Activated T-helper 1 cell treated with anti-CD3 and anti-CD28 coated beads, Interleukin-12 subunit alpha, Interleukin-12 subunit beta, Interleukin-2, Interleukin-4 antibody, amounts not matched to agents 30 ng/mL and 10 ng/mL and 1 ng/mL, durations not matched to agents 14 hours and 24 hours and 36 hours (primary cell): ENCODE data around the gene GOSR2. TPM values are rescaled to one million over a fixed set of nuclear protein-coding genes. Genes with fewer than 3 reads are reported as not detected.

ENCODE experiments used
- DNase-seq: peaks from one replicate; pipeline ENCODE4 v3.0.0; 2021; ENCODE audit warnings: low spot score
- H3K27ac Mint-ChIP-seq: one replicate; pipeline ENCODE4 v1.8.0; 2021; ENCODE audit warnings: mild to moderate bottlenecking, mixed read lengths
- H3K27me3 Mint-ChIP-seq: one replicate; pipeline ENCODE4 v1.8.0; 2022; ENCODE audit warnings: mild to moderate bottlenecking, moderate library complexity, mixed read lengths; ENCODE audit not compliant: insufficient read depth
- H3K36me3 Mint-ChIP-seq: one replicate; pipeline ENCODE4 v1.8.0; 2021; ENCODE audit warnings: low read depth, mixed read lengths
- H3K4me1 Mint-ChIP-seq: one replicate; pipeline ENCODE4 v1.8.0; 2021; ENCODE audit warnings: low read depth, mixed read lengths
- H3K4me3 Mint-ChIP-seq: one replicate; pipeline ENCODE4 v1.8.0; 2021; ENCODE audit warnings: mild to moderate bottlenecking, moderate library complexity, mixed read lengths
- H3K9me3 Mint-ChIP-seq: one replicate; pipeline ENCODE4 v1.8.0; 2021; ENCODE audit warnings: mixed read lengths
- intact Hi-C: fragments of 100-400 bp; cut with micrococcal nuclease; formaldehyde crosslinking; loops from one replicate; pipeline ENCODE4 v1.15.1; 2024
- total RNA-seq: library from RNA; stranded (reverse); gene quantifications from 2 replicates; pipeline ENCODE4 v1.2.3, GENCODE V29; 2022

GOSR2 gene
- total RNA-seq, 1 donor from 2014 or later: 62.7 TPM

GRCh38 chr17:46964315-46965265, 41.6 kb downstream of the GOSR2 start:
- intact Hi-C loops: no loop called here
- no peaks in the 10 kb centered on the region for H3K27me3 Mint-ChIP-seq
- H3K9me3 Mint-ChIP-seq: no peaks in the 10 kb centered on the region
- no peak overlapping the region for H3K27ac Mint-ChIP-seq
- peaks cover 2% of the 10 kb centered on the region for H3K36me3 Mint-ChIP-seq
- DNase-seq: no peak
- peaks cover 5% of the 10 kb centered on the region for H3K4me1 Mint-ChIP-seq
- no peak overlapping the region for H3K4me3 Mint-ChIP-seq

DNA sequence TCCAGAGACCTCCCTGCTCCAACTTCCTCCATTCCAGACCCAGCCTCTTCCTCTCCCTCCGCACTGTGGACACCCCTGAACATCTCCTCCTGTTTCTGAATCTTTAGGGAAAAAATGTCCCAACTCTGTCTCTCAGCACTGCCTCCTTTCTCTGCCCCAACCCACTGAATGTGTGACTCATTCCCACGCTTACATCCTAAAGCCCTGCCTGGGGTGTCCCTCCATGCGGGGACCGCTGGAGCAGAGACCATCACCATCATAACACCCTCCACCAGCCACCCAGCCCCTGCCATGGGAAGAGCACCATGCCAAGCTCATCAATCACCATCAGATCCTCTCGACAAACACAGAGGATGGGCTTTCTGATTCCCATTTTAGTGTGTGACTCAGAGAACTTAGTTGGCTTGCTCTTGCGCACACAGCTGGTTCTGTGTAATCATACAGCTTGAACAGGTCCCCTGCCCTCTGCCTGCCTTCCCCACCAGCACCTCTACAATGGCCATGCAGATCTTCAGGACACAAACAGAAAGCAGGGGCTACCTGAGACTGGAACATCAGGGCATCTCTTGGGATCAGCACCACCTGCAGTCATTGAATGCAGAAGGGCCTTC, 45.4 kb downstream of the GOSR2 start:
- Mint-ChIP-seq H3K4me3 (no peak overlapping the region), H3K4me1 (no peaks in the 10 kb centered on the region)
- intact Hi-C loops: no loop called here

GRCh38 chr17:46968896-46969295, 45.9 kb downstream of the GOSR2 start:
- Mint-ChIP-seq H3K4me3 (no peak overlapping the region), H3K27ac (no peak overlapping the region), H3K27me3 (peaks cover 2% of the 10 kb centered on the region), H3K9me3 (no peaks in the 10 kb centered on the region), H3K36me3 (peaks cover 2% of the 10 kb centered on the region), H3K4me1 (no peaks in the 10 kb centered on the region)
- no peak for DNase-seq
- intact Hi-C loops: no loop called here

More for the DNA sequence above, 45.4 kb downstream of the GOSR2 start:
- H3K27ac Mint-ChIP-seq: no peak overlapping the region
- no peaks in the 10 kb centered on the region for H3K9me3 Mint-ChIP-seq
- DNase-seq: no peak
- H3K27me3 Mint-ChIP-seq: no peaks in the 10 kb centered on the region
- H3K36me3 Mint-ChIP-seq: peaks cover 2% of the 10 kb centered on the region

GRCh38 chr17:46971647-46972300, 48.8 kb downstream of the GOSR2 start:
- intact Hi-C loops: no loop called here
- Mint-ChIP-seq H3K9me3 (no peaks in the 10 kb centered on the region), H3K27ac (no peak overlapping the region), H3K36me3 (peaks cover 4% of the 10 kb centered on the region), H3K4me1 (no peaks in the 10 kb centered on the region), H3K27me3 (peaks cover 6% of the 10 kb centered on the region), H3K4me3 (no peak overlapping the region)
- DNase-seq: no peak

- Mint-ChIP-seq H3K27me3 (peaks cover 12% of the 10 kb centered on the region), H3K36me3 (peaks cover 2% of the 10 kb centered on the region), H3K9me3 (no peaks in the 10 kb centered on the region), H3K27ac (no peak overlapping the region), H3K4me1 (no peaks in the 10 kb centered on the region), H3K4me3 (no peak overlapping the region)
- intact Hi-C loops: no loop called here
- no peak for DNase-seq
Measured at GRCh38 chr17:46972346-46972745, 49.4 kb downstream of the GOSR2 start.

DNA sequence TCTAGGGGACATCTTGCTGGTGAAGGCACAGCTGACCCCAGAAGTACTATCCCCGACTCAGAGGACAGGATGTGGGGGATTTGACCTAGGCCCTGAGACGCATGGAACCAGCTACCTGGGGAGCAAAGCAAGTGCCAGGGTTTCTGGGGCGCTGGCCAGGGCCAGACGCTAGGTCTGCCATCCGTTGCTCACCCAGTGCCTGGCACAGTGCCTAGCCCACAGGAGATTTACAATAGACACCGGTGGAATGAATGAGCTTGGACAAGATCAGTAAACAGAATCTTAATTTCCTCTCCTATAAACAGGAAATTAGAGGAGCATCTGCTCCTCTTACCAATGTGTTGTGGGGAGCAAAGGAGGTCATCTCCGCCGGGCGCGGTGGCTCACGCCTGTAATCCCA, 51.1 kb downstream of the GOSR2 start:
- Mint-ChIP-seq H3K4me3 (no peak overlapping the region), H3K27ac (no peak overlapping the region), H3K4me1 (peaks cover 6% of the 10 kb centered on the region), H3K9me3 (no peaks in the 10 kb centered on the region), H3K36me3 (peaks cover 5% of the 10 kb centered on the region), H3K27me3 (peaks cover 23% of the 10 kb centered on the region)
- DNase-seq: no peak
- intact Hi-C loops: no loop called here

GRCh38 chr17:46975287-46975686, 52.3 kb downstream of the GOSR2 start:
- Mint-ChIP-seq H3K27ac (no peak overlapping the region), H3K9me3 (no peaks in the 10 kb centered on the region), H3K36me3 (peaks cover 5% of the 10 kb centered on the region), H3K27me3 (peaks cover 29% of the 10 kb centered on the region), H3K4me3 (no peak overlapping the region), H3K4me1 (peaks cover 6% of the 10 kb centered on the region)
- intact Hi-C loops: no loop called here
- DNase-seq: no peak

DNA sequence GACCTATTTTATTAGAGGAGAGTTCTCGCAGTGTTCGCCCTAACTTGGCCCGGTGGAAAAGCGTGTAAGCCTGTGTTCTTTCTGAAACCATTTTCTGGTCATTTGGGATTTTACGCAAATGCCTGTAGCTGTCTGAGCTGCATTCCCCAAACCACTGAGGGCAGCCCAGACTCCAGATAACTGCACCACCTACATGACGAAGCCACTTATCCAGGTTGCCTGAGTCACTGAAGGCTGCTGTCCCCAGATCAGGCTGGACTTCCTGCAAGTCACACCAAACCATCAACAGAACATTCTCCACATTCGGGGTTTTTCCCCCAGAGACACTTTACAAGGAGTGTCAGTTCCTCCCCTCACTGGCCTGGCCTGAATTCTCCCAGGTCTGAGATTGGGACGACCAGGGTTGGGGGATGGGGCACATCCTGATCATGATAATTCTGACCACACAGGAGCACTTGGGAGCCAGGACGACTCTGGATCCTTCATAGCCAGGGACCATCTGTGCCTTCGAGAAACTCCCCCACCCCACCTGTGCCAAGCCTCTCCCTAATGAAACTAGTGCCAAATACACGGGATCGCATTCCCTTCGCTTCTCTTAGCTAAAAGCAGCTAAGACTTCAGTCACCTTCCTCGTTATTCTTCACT, 53.8 kb downstream of the GOSR2 start:
- H3K27me3 Mint-ChIP-seq: peaks cover 38% of the 10 kb centered on the region
- intact Hi-C loops: no loop called here

GRCh38 chr17:46977348-46977747, 54.4 kb downstream of the GOSR2 start:
- intact Hi-C loops: no loop called here
- peaks cover 6% of the 10 kb centered on the region for H3K4me1 Mint-ChIP-seq
- peaks cover 42% of the 10 kb centered on the region for H3K27me3 Mint-ChIP-seq
- H3K9me3 Mint-ChIP-seq: no peaks in the 10 kb centered on the region
- DNase-seq: no peak
- H3K27ac Mint-ChIP-seq: no peak overlapping the region
- peaks cover 5% of the 10 kb centered on the region for H3K36me3 Mint-ChIP-seq
- no peak overlapping the region for H3K4me3 Mint-ChIP-seq

More for the DNA sequence above, 53.8 kb downstream of the GOSR2 start:
- no peak for DNase-seq
- peaks cover 5% of the 10 kb centered on the region for H3K36me3 Mint-ChIP-seq
- H3K4me3 Mint-ChIP-seq: no peak overlapping the region
- no peak overlapping the region for H3K27ac Mint-ChIP-seq
- peaks cover 6% of the 10 kb centered on the region for H3K4me1 Mint-ChIP-seq
- H3K9me3 Mint-ChIP-seq: no peaks in the 10 kb centered on the region

DNA sequence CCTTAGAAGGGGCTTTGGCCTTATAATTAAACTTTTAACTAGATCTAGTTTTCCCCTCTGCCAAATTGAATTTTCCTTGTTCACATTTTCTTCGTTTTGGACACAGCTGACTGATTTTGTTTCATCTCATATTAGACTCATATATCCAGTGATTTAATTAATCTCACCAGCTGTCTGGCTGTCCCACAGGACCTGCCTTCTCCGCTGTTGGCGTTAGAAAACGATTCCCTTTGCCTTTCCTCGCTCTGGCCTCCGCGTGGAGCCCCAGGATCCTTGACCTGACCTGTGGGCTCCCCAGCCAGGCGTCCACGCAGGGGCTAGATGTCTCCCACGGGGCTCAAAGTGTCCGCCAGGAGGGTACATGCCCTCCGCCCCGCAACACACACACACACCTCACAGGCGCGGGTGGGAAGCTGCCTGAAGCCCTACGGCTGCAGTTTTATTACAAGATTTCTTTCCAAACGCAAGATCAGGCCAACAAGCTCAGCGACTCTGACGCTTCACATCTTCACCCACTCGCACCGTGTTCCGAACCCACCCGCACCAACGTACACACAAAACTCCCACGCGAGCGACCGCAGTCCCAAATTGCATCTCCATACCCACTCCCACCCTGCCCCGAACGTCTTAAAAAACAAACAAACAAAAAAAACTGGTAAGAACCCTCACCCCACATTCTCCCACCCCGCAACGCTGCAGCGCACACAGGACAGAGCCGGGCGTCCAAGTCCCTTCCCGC, 55.0 kb downstream of the GOSR2 start:
- no peaks in the 10 kb centered on the region for H3K9me3 Mint-ChIP-seq
- DNase-seq: no peak
- H3K36me3 Mint-ChIP-seq: peaks cover 5% of the 10 kb centered on the region
- intact Hi-C loops: loop anchor here (2.0 kb wide), 1 partner anchor 55 kb away; the partner anchor contains the start of gene GOSR2
- peaks cover 47% of the 10 kb centered on the region for H3K27me3 Mint-ChIP-seq
- peaks cover 6% of the 10 kb centered on the region for H3K4me1 Mint-ChIP-seq
- peak overlapping the region; percentile 83 for H3K4me3 Mint-ChIP-seq
- H3K27ac Mint-ChIP-seq: no peak overlapping the region

GRCh38 chr17:46978489-46979146, 55.7 kb downstream of the GOSR2 start:
- H3K4me3 Mint-ChIP-seq: peak overlapping the region; percentile 26
- H3K36me3 Mint-ChIP-seq: peaks cover 5% of the 10 kb centered on the region
- H3K27me3 Mint-ChIP-seq: peaks cover 48% of the 10 kb centered on the region
- no peak overlapping the region for H3K27ac Mint-ChIP-seq
- DNase-seq: no peak
- no peaks in the 10 kb centered on the region for H3K9me3 Mint-ChIP-seq
- H3K4me1 Mint-ChIP-seq: peaks cover 6% of the 10 kb centered on the region
- intact Hi-C loops: loop anchor here (2.0 kb wide), 1 partner anchor 56 kb away; the partner anchor contains the start of gene GOSR2
